Measurements from ENCODE around the gene ZFYVE26.

DNA sequence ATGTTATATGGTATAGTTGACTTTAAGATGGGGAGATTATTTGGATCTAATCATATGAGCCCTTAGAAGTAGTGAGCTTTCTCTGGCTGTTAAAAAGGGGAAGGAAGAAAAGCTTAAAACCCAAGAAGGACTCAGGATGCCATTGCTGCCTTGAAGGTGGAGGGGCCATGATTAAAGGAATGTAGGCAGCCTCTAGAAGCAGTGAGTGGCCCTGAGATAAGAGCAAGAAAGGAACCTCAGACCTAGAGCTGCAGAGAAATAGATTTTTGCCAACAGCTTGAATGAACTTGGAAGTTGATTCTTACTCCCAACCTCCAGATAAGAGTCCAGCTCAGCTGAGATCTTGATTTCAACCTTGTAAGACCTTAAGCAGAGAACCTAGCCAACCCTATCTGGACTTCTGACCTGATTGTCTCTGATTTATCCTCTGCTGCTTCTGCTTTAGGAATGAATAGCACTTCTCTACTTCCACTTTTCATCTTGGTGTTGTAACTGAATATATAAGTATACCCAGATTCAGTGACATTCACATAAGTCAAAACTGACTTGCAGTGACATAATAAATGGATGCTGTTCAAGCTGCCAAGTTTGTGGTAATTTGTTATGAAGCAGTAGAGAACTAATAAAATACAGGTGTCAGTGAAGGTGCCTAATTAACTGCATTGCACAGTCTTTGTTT lies 36.7 kb upstream of the ZFYVE26 start:
- TF ChIP-seq GTF2F1 (IDR thresholded peaks at IDR 0.05; ENCODE audit: borderline replicate concordance, low read depth, low read length) (no peak), EZH2 (IDR thresholded peaks at IDR 0.05; ENCODE audit: low read depth, low read length, severe bottlenecking) (no peak)
- TF ChIP-seq, protein P1, sequence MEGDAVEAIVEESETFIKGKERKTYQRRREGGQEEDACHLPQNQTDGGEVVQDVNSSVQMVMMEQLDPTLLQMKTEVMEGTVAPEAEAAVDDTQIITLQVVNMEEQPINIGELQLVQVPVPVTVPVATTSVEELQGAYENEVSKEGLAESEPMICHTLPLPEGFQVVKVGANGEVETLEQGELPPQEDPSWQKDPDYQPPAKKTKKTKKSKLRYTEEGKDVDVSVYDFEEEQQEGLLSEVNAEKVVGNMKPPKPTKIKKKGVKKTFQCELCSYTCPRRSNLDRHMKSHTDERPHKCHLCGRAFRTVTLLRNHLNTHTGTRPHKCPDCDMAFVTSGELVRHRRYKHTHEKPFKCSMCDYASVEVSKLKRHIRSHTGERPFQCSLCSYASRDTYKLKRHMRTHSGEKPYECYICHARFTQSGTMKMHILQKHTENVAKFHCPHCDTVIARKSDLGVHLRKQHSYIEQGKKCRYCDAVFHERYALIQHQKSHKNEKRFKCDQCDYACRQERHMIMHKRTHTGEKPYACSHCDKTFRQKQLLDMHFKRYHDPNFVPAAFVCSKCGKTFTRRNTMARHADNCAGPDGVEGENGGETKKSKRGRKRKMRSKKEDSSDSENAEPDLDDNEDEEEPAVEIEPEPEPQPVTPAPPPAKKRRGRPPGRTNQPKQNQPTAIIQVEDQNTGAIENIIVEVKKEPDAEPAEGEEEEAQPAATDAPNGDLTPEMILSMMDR (IDR thresholded peaks at IDR 0.05; ENCODE audit: control extremely low read depth in 1 of 3, insufficient read depth in 1 of 3, low read depth in 1 of 3, low read length in 3 of 3): no peak

All from H1 (cell line).